Memory B cell (primary cell): ENCODE measurements around the gene TAAR8.
A peak's percentile ranks its signal among the peaks of the same experiment; 100 is the strongest.
"Not testable (repeated sequence)": the region's sequence is repeated elsewhere in the genome, so short reads cannot be mapped to it uniquely, and the experiment has no call there.

Experiments used
- ATAC-seq: fragments of 150-1000 bp; cut with Tn5 transposase; 2 replicates; pipeline ENCODE4 v1.10.0; 2021; ENCODE audit warnings: low read depth, mild to moderate bottlenecking, moderate library complexity
- DNase-seq, 2 donors: peaks; one replicate each; pipeline ENCODE4 v3.0.0; 2022; ENCODE audit warnings: low spot score in 2 of 2
- H3K27ac Mint-ChIP-seq: one replicate; pipeline ENCODE4 v1.8.0; 2022; ENCODE audit warnings: mild to moderate bottlenecking, moderate library complexity, mixed read lengths
- H3K27me3 Mint-ChIP-seq: one replicate; pipeline ENCODE4 v1.8.0; 2022; ENCODE audit warnings: mixed read lengths
- H3K36me3 Mint-ChIP-seq: one replicate; pipeline ENCODE4 v1.8.0; 2022; ENCODE audit warnings: mild to moderate bottlenecking, mixed read lengths
- H3K4me1 Mint-ChIP-seq: one replicate; pipeline ENCODE4 v1.8.0; 2022; ENCODE audit warnings: mixed read lengths
- H3K4me3 Mint-ChIP-seq: one replicate; pipeline ENCODE4 v1.8.0; 2022; ENCODE audit warnings: mild to moderate bottlenecking, moderate library complexity, mixed read lengths
- H3K9me3 Mint-ChIP-seq: one replicate; pipeline ENCODE4 v1.8.0; 2022; ENCODE audit warnings: mixed read lengths

TAAR8 gene

GRCh38 chr6:132525866-132526265, 26.6 kb upstream of the TAAR8 start:
- no peaks in the 10 kb centered on the region for H3K9me3 Mint-ChIP-seq
- H3K4me3 Mint-ChIP-seq: no peak overlapping the region
- no peak overlapping the region for H3K27ac Mint-ChIP-seq
- H3K36me3 Mint-ChIP-seq: no peaks in the 10 kb centered on the region
- peaks cover 2% of the 10 kb centered on the region for H3K4me1 Mint-ChIP-seq
- peaks cover 3% of the 10 kb centered on the region for H3K27me3 Mint-ChIP-seq
- DNase-seq: no peak
- ATAC-seq: no peak

DNA sequence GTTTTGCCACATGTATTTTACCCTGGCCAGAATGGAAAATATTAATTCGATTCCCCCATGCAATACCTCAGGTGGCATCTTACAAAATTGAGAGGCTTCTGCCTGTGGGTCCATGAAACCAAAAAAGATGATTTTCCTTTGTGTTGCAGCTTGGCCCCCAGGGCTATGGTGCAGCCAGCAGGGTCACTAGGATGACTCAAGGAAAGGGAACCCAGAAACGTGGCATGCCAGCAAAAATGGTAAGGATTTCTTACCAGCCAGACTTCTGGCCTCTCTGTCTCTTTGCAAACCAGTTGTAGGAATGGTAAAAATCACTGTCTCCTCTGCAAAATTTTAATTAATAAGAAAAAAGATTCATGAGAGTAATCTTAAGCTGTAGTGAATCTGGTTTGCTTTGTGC, 26.0 kb upstream of the TAAR8 start:
- H3K36me3 Mint-ChIP-seq: no peaks in the 10 kb centered on the region
- DNase-seq: no peak
- H3K27ac Mint-ChIP-seq: no peak overlapping the region
- ATAC-seq: no peak
- no peaks in the 10 kb centered on the region for H3K9me3 Mint-ChIP-seq
- H3K4me1 Mint-ChIP-seq: peaks cover 2% of the 10 kb centered on the region
- no peak overlapping the region for H3K4me3 Mint-ChIP-seq
- H3K27me3 Mint-ChIP-seq: peaks cover 3% of the 10 kb centered on the region

DNA sequence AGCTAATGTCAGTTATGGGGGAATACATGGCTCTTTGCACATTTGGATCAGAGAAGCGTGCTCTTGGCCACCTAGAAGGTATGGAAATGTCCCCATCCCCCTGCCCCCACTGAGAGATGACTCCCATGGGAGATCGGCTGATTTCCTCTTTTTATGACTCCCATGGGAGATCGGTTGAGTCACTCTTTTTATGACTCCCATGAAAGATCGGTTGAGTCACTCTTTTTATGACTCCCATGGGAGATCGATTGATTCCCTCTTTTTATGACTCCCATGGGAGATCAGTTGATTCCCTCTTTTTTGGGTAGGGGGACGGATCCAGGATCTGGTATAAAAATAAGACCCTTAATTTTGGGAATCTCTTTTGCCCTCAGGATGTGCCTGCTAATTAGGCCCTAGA, 24.7 kb upstream of the TAAR8 start:
- peaks cover 2% of the 10 kb centered on the region for H3K4me1 Mint-ChIP-seq
- ATAC-seq: no peak

DNA sequence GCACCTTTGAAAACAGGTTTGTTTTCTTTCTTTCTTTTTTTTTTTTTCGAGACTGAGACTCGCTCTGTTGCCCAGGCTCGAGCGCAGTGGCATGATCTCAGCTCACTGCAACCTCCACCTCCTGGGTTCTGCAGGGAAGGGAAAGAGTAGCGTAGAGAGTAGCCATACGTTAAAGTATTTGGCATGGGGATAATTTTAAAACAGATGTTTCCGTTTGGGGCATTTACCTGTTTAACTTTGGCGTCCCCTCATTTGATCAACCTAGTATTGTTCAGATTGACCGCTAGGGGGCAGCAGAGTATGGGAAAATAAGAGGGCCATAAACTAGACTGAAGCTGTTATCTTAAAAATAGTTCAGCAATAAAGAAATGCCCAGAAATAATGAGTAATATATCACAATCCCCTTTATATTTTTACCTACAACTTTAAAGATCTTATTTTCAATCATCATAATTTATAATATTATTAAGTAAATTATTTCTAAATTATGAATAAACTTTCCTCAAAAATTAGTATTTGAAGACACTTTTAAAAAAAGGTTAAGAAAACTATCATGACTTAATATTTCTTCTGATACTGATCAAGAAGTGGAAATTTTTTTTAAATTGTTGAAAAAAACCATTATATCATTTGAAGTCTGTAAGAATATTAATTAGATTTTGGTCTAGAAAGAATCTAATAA, 22.0 kb upstream of the TAAR8 start:
- H3K27me3 Mint-ChIP-seq: peaks cover 3% of the 10 kb centered on the region
- H3K27ac Mint-ChIP-seq: no peak overlapping the region
- H3K9me3 Mint-ChIP-seq: no peaks in the 10 kb centered on the region
- H3K36me3 Mint-ChIP-seq: no peaks in the 10 kb centered on the region
- H3K4me3 Mint-ChIP-seq: peak overlapping the region; percentile 87
- ATAC-seq: peak; percentile 86
- H3K4me1 Mint-ChIP-seq: peaks cover 2% of the 10 kb centered on the region
- DNase-seq: peak; percentile 66 to 68

More for the DNA sequence above, 24.7 kb upstream of the TAAR8 start:
- DNase-seq: no peak
- Mint-ChIP-seq H3K27me3 (peaks cover 3% of the 10 kb centered on the region), H3K4me3 (no peak overlapping the region), H3K9me3 (no peaks in the 10 kb centered on the region), H3K36me3 (no peaks in the 10 kb centered on the region), H3K27ac (no peak overlapping the region)

DNA sequence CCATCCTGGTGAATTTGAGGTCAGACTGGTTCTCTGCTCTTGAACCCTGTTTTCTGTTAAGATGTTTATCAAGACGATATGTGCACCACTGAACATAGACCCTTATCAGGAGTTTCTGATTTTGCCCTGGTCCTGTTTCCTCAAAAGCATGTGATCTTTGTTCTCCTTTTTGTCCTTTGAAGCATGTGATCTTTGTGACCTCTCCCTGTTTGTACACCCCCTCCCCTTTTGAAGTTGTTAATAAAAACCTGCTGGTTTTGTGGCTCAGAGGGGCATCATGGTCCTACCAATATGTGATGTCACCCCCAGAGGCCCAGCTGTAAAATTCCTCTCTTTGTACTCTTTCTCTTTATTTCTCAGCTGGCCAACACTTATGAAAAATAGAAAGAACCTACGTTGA, 17.9 kb upstream of the TAAR8 start:
- not testable (repeated sequence) for H3K27ac Mint-ChIP-seq, H3K36me3 Mint-ChIP-seq, H3K4me3 Mint-ChIP-seq, H3K9me3 Mint-ChIP-seq, H3K4me1 Mint-ChIP-seq, H3K27me3 Mint-ChIP-seq, ATAC-seq, DNase-seq

DNA sequence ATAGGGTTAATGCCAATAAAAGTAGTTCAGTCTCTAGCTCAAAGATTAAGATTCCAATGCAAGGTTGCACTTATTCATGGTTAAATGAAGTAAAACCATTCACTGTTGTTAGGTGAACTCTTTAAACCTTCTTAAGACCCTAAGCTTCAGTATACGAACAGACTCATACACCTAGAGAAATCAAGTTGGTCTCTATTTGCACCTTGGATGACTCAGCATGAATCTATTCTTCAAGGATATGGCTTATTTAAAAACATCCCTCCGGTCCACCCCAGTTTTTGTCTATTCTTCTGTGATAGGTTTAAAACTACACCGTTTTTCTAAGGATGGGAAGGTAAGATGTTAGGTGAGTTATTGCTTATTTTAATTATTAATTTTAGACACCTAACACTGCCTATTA, 15.3 kb upstream of the TAAR8 start:
- peaks cover 10% of the 10 kb centered on the region for H3K27me3 Mint-ChIP-seq
- no peak overlapping the region for H3K4me3 Mint-ChIP-seq
- no peak overlapping the region for H3K27ac Mint-ChIP-seq
- ATAC-seq (no peak), DNase-seq (no peak)
- H3K9me3 Mint-ChIP-seq: no peaks in the 10 kb centered on the region
- no peaks in the 10 kb centered on the region for H3K36me3 Mint-ChIP-seq
- no peaks in the 10 kb centered on the region for H3K4me1 Mint-ChIP-seq

DNA sequence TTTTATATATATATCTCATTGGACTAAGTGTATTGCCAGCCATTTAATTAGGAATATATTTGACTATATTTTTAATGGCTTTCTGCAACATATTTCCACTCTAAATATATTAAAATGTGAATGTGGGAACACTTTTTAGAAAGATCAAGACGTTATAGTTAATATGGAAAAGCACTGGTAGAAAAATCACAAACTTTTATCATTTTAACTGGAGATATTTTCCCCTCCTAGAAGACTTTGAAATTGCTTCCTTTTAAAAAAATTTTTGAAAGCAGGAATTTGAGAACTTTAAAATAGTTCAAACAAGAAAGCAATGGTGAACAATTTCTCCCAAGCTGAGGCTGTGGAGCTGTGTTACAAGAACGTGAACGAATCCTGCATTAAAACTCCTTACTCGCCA, 14.5 kb upstream of the TAAR8 start, which contains the start of gene TAAR9:
Gene TAAR9 (plus strand): TSS at position 301 of the 400 bp plus-strand sequence. CDS start 13 bp downstream, at position 314.
- Mint-ChIP-seq H3K4me1 (no peaks in the 10 kb centered on the region), H3K27me3 (peaks cover 10% of the 10 kb centered on the region), H3K9me3 (no peaks in the 10 kb centered on the region), H3K36me3 (no peaks in the 10 kb centered on the region), H3K27ac (no peak within 1 kb of the TSS), H3K4me3 (no peak within 1 kb of the TSS)
- ATAC-seq: no peak
- no peak for DNase-seq

- Mint-ChIP-seq H3K4me1 (peaks cover 4% of the 10 kb centered on the region), H3K36me3 (no peaks in the 10 kb centered on the region), H3K4me3 (no peak overlapping the region), H3K27ac (no peak overlapping the region), H3K9me3 (no peaks in the 10 kb centered on the region), H3K27me3 (peaks cover 6% of the 10 kb centered on the region)
- no peak for ATAC-seq
- no peak for DNase-seq
Observed at GRCh38 chr6:132544826-132545225, 7.6 kb upstream of the TAAR8 start.

DNA sequence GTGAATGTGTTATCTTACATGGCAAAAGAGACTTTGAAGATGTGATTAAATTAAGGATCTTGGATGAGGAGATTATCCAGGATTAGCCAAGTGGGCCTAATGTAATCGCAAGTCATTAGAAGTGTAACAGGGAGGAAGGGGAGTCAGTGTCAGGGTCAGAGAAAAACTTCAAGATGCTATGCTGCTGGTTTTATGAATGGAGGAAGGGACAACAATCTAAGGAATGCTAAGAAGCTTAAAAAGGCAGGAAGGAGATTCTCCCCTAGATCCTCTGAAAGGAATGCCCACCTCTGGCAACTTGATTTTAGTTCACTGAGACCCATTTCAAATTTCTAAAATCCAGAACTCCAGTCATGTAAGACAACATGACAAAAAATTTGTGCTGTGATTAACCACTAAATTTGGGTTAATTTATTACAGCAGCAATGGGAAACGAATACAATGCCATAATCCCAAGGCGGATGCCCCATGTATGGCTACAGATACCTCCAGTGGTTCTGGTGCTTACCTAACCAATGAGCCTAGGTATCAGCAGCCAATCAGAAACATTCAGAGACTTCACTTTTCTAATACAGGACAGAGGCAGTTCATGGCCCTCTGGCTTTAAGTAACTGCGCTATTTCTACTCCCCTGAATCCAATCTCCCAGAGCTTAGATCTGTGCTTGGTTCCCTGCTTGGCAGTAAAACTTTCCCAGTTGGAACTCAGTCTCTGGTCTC, 3.6 kb upstream of the TAAR8 start:
- peaks cover 4% of the 10 kb centered on the region for H3K4me1 Mint-ChIP-seq
- no peaks in the 10 kb centered on the region for H3K9me3 Mint-ChIP-seq
- no peak overlapping the region for H3K27ac Mint-ChIP-seq
- DNase-seq (no peak), ATAC-seq (no peak)
- peaks cover 7% of the 10 kb centered on the region for H3K27me3 Mint-ChIP-seq
- no peaks in the 10 kb centered on the region for H3K36me3 Mint-ChIP-seq
- H3K4me3 Mint-ChIP-seq: no peak overlapping the region

DNA sequence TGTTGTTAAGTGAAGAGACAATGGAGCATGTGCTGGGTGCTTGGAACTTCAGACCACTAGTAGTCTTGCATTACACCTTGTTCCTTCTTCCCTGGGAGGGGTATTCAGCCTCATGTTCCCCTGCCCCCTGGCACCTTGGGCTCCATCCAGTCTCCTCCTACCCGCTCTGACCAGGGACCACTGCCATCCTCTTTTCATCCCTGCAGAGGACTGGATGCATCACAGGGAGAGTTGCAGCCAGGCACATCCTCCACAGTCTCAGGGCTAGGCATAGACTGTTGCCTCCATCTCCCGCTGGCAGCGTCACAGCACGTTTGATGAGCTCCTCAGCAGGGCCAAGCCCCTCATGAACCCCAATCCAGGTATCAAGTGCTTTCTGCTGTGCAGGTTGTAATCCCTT, 1.3 kb upstream of the TAAR8 start:
- DNase-seq: no peak
- peaks cover 4% of the 10 kb centered on the region for H3K4me1 Mint-ChIP-seq
- H3K27me3 Mint-ChIP-seq: peaks cover 13% of the 10 kb centered on the region
- no peak for ATAC-seq
- H3K27ac Mint-ChIP-seq: no peak overlapping the region
- no peaks in the 10 kb centered on the region for H3K9me3 Mint-ChIP-seq
- no peaks in the 10 kb centered on the region for H3K36me3 Mint-ChIP-seq
- H3K4me3 Mint-ChIP-seq: no peak overlapping the region

GRCh38 chr6:132560087-132560486, 7.6 kb downstream of the TAAR8 start:
- not testable (repeated sequence) for ATAC-seq, DNase-seq, H3K36me3 Mint-ChIP-seq, H3K27ac Mint-ChIP-seq, H3K4me3 Mint-ChIP-seq, H3K4me1 Mint-ChIP-seq, H3K9me3 Mint-ChIP-seq
- peaks cover 24% of the 10 kb centered on the region for H3K27me3 Mint-ChIP-seq

DNA sequence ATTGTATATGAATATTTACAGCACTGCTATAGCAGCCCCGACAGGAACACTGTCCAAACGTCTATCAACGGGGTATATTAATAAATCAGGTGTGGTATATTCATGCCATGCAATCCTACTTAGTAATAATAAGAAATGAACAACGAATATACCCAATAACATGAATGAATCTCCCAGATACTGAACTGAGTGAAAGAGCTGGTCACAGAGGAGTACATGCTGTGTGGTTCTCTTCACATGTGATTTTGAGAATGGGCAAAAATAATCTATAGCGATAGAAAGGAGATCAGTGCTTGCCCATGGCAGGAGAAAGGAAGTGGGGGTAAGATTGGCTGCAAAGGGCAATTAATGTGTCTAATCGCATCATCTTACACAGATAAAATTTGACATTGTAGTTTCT, 13.9 kb downstream of the TAAR8 start:
- Mint-ChIP-seq H3K9me3 (no peaks in the 10 kb centered on the region), H3K27me3 (peaks cover 10% of the 10 kb centered on the region), H3K4me1 (no peaks in the 10 kb centered on the region), H3K36me3 (no peaks in the 10 kb centered on the region), H3K4me3 (no peak overlapping the region), H3K27ac (no peak overlapping the region)
- no peak for DNase-seq
- ATAC-seq: no peak

DNA sequence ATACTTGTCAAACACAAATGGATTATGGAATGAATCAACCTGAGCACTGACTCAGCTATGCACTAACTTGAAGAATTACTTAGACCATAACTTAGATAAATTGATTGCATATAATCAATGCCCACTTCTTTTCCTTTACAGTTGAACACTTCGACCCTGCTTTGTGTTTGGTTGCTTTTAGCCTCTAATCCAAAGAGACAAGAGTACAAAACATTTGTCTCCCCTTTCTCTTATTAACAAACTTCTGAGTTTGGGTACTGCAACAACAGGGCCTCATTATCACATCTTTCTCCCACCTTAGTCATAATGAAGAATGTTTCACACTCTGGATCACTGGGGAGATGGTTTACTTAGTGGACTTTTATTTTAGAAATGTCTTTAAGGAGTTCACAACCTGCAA, 15.1 kb downstream of the TAAR8 start:
- Mint-ChIP-seq H3K36me3 (no peaks in the 10 kb centered on the region), H3K4me3 (no peak overlapping the region), H3K27me3 (peaks cover 10% of the 10 kb centered on the region), H3K9me3 (no peaks in the 10 kb centered on the region), H3K4me1 (no peaks in the 10 kb centered on the region), H3K27ac (no peak overlapping the region)
- ATAC-seq (no peak), DNase-seq (no peak)

- H3K4me1 Mint-ChIP-seq: no peaks in the 10 kb centered on the region
Observed at GRCh38 chr6:132568611-132569010, 16.1 kb downstream of the TAAR8 start.

GRCh38 chr6:132569170-132569569, 16.7 kb downstream of the TAAR8 start:
- H3K27me3 Mint-ChIP-seq: peaks cover 11% of the 10 kb centered on the region
- ATAC-seq (no peak), DNase-seq (no peak)
- H3K4me3 Mint-ChIP-seq: no peak overlapping the region
- H3K4me1 Mint-ChIP-seq: no peaks in the 10 kb centered on the region
- no peak overlapping the region for H3K27ac Mint-ChIP-seq
- no peaks in the 10 kb centered on the region for H3K36me3 Mint-ChIP-seq
- H3K9me3 Mint-ChIP-seq: no peaks in the 10 kb centered on the region

More at GRCh38 chr6:132568611-132569010, 16.1 kb downstream of the TAAR8 start:
- H3K27ac Mint-ChIP-seq: no peak overlapping the region
- no peaks in the 10 kb centered on the region for H3K36me3 Mint-ChIP-seq
- no peak overlapping the region for H3K4me3 Mint-ChIP-seq
- H3K9me3 Mint-ChIP-seq: no peaks in the 10 kb centered on the region
- H3K27me3 Mint-ChIP-seq: peaks cover 11% of the 10 kb centered on the region
- ATAC-seq (no peak), DNase-seq (no peak)
